Lower leg skin (tissue), 4 donors: ENCODE data around the gene PRRG3. TPM values are rescaled to one million over a fixed set of nuclear protein-coding genes. Genes with fewer than 3 reads are reported as not detected.
A peak's percentile ranks its signal among the peaks of the same experiment; 100 is the strongest.

Experiments used
- DNase-seq, 2 donors: peaks; one replicate each; pipeline ENCODE4 v3.0.0-alpha.2; 2019; ENCODE audit warnings: low spot score in 2 of 2
- H3K4me3 ChIP-seq: fragments of 200-600 bp; sonication (generic); 2 replicates; pipeline ENCODE4 v1.5.1; 2017; ENCODE audit warnings: mild to moderate bottlenecking, low read depth; ENCODE audit not compliant: poor library complexity, severe bottlenecking
- CTCF ChIP-seq, 3 donors: fragments of 450-650 bp; IDR thresholded peaks; one replicate each; pipeline ENCODE4 v1.5.1; 2016; ENCODE audit warnings: antibody characterized with exemption in 3 of 3, mild to moderate bottlenecking in 3 of 3, moderate library complexity in 2 of 3
- POLR2A ChIP-seq, 2 donors: fragments of 450-650 bp; IDR thresholded peaks; one replicate each; pipeline ENCODE4 v1.6.1; 2016 to 2017; ENCODE audit warnings: antibody characterized with exemption in 2 of 2, mild to moderate bottlenecking in 1 of 2, moderate library complexity in 1 of 2
- WGBS, 2 donors: methylation state at CpG; one replicate each; pipeline ENCODE4 v1.1.5; 2018; 5-methylcytosine and 5-hydroxymethylcytosine counted together
- intact Hi-C: fragments of 100-400 bp; cut with DNase I; formaldehyde crosslinking; loops from one replicate; pipeline ENCODE4 v1.15.0; 2023; ENCODE audit warnings: low total_unique reads
- total RNA-seq, 4 donors: library from RNA; depleted of rRNA; stranded (reverse); fragments of >200 nt; gene quantifications; one replicate each; pipeline ENCODE4 v1.1.0, GENCODE V29; 2016

The PRRG3 gene
- total RNA-seq, 4 donors from 2014 or later: 0.13 to 1.2 (median 0.35) TPM

DNA sequence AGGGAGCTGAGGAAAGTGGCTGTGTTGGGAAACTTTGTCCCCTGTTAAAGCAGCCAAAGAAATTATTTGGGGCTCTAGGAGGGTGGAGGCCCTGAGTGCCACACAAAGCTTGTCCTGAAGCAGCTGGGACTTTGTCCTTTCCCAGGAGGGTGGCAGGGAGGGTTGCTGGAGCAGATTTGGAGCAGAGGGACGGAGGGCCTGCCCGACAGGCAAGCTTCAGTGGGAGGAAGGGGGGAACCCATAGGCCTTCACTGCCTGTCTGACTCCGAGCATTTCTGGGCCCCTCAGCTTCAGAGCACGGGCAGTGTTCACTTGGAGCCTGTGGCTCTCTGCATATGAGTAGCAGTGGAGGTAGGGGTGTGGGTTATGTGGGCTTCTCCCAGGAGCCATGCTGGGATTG, 32.1 kb downstream of the PRRG3 start:
- intact Hi-C loops: no loop called here
- DNase-seq: peak in 1 of 2 donors; percentile 77
- WGBS, 2 donors: 76 to 92% methylated on average over 2 to 4 of the region's 4 CpGs
- H3K4me3 ChIP-seq: no peak overlapping the region
- TF ChIP-seq CTCF (IDR thresholded peaks at IDR 0.05) (no peak), POLR2A (IDR thresholded peaks at IDR 0.05) (no peak)

DNA sequence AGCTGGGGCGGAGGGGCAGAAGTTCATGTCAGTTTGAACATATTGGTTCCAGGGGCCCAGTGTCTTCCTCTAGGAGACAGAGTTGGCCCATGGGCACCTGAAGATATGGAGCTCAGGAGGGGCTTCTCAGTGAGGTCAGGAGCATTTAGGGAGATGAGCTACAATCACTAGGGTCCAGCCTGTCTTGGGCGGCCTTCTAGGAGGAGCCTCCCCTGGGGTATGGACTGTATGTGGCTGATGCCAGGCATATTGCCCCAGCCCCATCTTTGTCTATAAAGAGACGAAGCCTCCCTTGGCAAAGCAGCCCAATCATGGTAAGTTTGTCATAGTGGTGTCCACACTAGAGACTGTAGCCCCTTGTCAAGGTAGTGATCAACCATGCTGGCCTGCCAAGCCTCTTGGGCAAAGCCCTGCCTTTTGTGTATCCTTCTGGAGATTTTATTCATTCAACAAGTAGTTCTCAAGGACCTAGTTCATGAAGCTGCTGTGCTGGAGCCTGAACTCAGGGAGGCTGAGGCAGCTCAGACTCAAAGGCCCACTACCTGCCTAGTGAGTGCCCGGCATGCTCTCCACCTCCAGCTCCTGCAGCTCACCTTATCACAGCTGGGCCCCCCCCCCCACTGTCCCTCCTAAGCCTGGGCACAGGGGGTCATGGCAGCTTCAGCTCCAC, 33.9 kb downstream of the PRRG3 start:
- WGBS, 2 donors: 70 to 87% methylated on average over 4 of the region's 4 CpGs
- no peak for TF ChIP-seq CTCF (IDR thresholded peaks at IDR 0.05)
- TF ChIP-seq POLR2A (IDR thresholded peaks at IDR 0.05): no peak
- DNase-seq: peak in 1 of 2 donors; percentile 67
- H3K4me3 ChIP-seq: no peak overlapping the region
- intact Hi-C loops: no loop called here

- H3K4me3 ChIP-seq: no peak within 1 kb of the TSS
- TF ChIP-seq CTCF (IDR thresholded peaks at IDR 0.05) (no peak), POLR2A (IDR thresholded peaks at IDR 0.05) (no peak)
- intact Hi-C loops: no loop called here
- 61 to 86% methylated on average over 4 of the region's 4 CpGs for WGBS, 2 donors
- DNase-seq: no peak
Observed at GRCh38 chrX:151734446-151734845, 39.2 kb downstream of the PRRG3 start, which contains the start of gene CNGA2. TSS of gene CNGA2 (plus strand) at chrX:151734746. CDS start at chrX:151738484, 3,738 bp downstream.

- DNase-seq: peak in 1 of 2 donors; percentile 53
- 64 to 84% methylated on average over 2 of the region's 2 CpGs for WGBS, 2 donors
- no peak for TF ChIP-seq CTCF (IDR thresholded peaks at IDR 0.05)
- TF ChIP-seq POLR2A (IDR thresholded peaks at IDR 0.05): no peak
- H3K4me3 ChIP-seq: no peak overlapping the region
- intact Hi-C loops: no loop called here
Observed at GRCh38 chrX:151735219-151735618, 40.0 kb downstream of the PRRG3 start.

DNA sequence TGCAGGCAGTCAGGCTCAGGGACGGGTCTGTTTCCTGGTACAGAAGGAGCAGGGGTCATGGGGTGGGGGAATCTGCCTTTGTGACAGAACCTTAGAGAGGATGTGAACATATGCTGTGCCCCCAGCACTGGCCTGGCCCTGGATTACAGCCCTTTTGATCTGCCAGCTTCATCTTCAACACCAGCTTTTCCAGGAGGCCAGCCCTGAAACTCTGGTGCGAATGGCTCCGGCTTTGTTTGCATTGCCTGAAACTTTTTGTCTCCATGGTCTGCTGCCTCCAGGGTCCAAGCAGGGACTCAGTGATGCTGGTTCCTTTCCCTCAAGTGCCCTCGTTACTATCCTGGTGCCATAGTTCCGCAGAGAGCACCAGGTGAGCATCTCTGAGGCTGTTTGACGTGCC, 41.4 kb downstream of the PRRG3 start:
- 78 to 100% methylated on average over 1 to 6 of the region's 6 CpGs for WGBS, 2 donors
- peak in 1 of 2 donors; percentile 68 for DNase-seq
- TF ChIP-seq POLR2A (IDR thresholded peaks at IDR 0.05): no peak
- no peak for TF ChIP-seq CTCF (IDR thresholded peaks at IDR 0.05)
- no peak overlapping the region for H3K4me3 ChIP-seq
- intact Hi-C loops: no loop called here

- 62 to 71% methylated on average over 2 to 5 of the region's 5 CpGs for WGBS, 2 donors
- TF ChIP-seq CTCF (IDR thresholded peaks at IDR 0.05) (no peak), POLR2A (IDR thresholded peaks at IDR 0.05) (no peak)
- no peak overlapping the region for H3K4me3 ChIP-seq
- intact Hi-C loops: no loop called here
- DNase-seq: peak in 1 of 2 donors; percentile 61
Observed at GRCh38 chrX:151737494-151737893, 42.2 kb downstream of the PRRG3 start.
